K562 (cell line): ENCODE data around the gene NUP210. TPM values are rescaled to one million over a fixed set of nuclear protein-coding genes. Genes with fewer than 3 reads are reported as not detected.

Source experiments
- ATAC-seq: fragments of 200-7000 bp; cut with Tn5 transposase; 3 replicates; pipeline ENCODE4 v1.9.1; 2020; ENCODE audit warnings: moderate library complexity
- BruUV-seq: library from RNA; stranded (reverse); fragments of 400-500 nt; replicated peaks from 2 replicates; lab custom pipeline; 2021; lab: Mats Ljungman, UMichigan
- CTCF ChIA-PET: fragments of 300-600 bp; formaldehyde crosslinking; extraction: SDS; loops from one replicate; lab custom pipeline; 2021; ENCODE audit warnings: low intra/inter-chr PET ratio; lab: Yijun Ruan, JAX
- POLR2A ChIA-PET: fragments of 300-600, 350-650 bp; sonication (Branson Sonifier 250); formaldehyde crosslinking; extraction: SDS; loops from one replicate; lab custom pipeline; 2021; ENCODE audit warnings: antibody characterized with exemption, inconsistent platforms; lab: Yijun Ruan, JAX
- DNase-seq, 4 experiments: peaks; one replicate each; pipeline versions ENCODE4 v3.0.0 to v3.0.0-alpha.2; 2011 to 2018; ENCODE audit warnings: low spot score in 3 of 4, mixed read lengths in 3 of 4; ENCODE audit errors: extremely low read depth in 1 of 4
- FAIRE-seq: peaks from 2 replicates; lab custom pipeline; 2011; peaks lifted over from hg19 to GRCh38; lab: Jason Lieb, UNC
- H2AFZ ChIP-seq: 2 replicates; pipeline ENCODE4 v1.6.0; 2011; ENCODE audit warnings: low read depth, low read length, control low read depth, inconsistent platforms
- H3K27ac ChIP-seq: fragments of 200-600 bp; 3 replicates; pipeline ENCODE4 v1.8.0; 2011; ENCODE audit warnings: low read depth, mild to moderate bottlenecking, control low read depth, inconsistent platforms, low read length, moderate library complexity, mixed read lengths; ENCODE audit errors: extremely low read depth
- H3K27me3 ChIP-seq, 2 experiments: fragments of 300-600 bp in 1 of 2; 2 replicates in 1 of 2; 3 replicates in 1 of 2; pipeline versions ENCODE4 v1.6.0 to v1.8.0; 2011; ENCODE audit warnings: inconsistent platforms in 2 of 2, low read length in 2 of 2, mild to moderate bottlenecking in 1 of 2, mixed read lengths in 1 of 2, moderate library complexity in 1 of 2; ENCODE audit not compliant: control insufficient read depth in 2 of 2, insufficient read depth in 2 of 2
- H3K36me3 ChIP-seq: fragments of 300-600 bp; 3 replicates; pipeline ENCODE4 v1.8.0; 2011; ENCODE audit warnings: mild to moderate bottlenecking, low read length, inconsistent platforms; ENCODE audit not compliant: control insufficient read depth, insufficient read depth
- H3K4me1 ChIP-seq, 2 experiments: fragments of 200-600 bp in 1 of 2; replicated peaks in 1 of 2; 2 replicates in 1 of 2; 3 replicates in 1 of 2; pipeline versions ENCODE4 v1.5.1 to v1.8.0; 2011; ENCODE audit warnings: inconsistent platforms in 2 of 2, low read length in 2 of 2, mild to moderate bottlenecking in 1 of 2, mixed read lengths in 1 of 2, moderate library complexity in 1 of 2; ENCODE audit not compliant: control insufficient read depth in 2 of 2, insufficient read depth in 2 of 2
- H3K4me2 ChIP-seq: 2 replicates; pipeline ENCODE4 v1.6.1; 2011; ENCODE audit warnings: low read length, control low read depth, inconsistent platforms, mixed read lengths; ENCODE audit not compliant: insufficient read depth
- H3K4me3 ChIP-seq: fragments of 200-600 bp; sonication (generic), shearing (Covaris generic); 2 replicates; pipeline ENCODE4 v1.5.1; 2016; ENCODE audit warnings: control low read depth, inconsistent platforms
- H3K79me2 ChIP-seq: fragments of 200-600 bp; 3 replicates; pipeline ENCODE4 v1.8.0; 2011; ENCODE audit warnings: low read length, inconsistent platforms; ENCODE audit not compliant: control insufficient read depth, insufficient read depth
- H3K9ac ChIP-seq, 2 experiments: 2 replicates each; pipeline versions ENCODE4 v1.6.0 to v1.6.1; 2011; ENCODE audit warnings: low read depth in 2 of 2, low read length in 2 of 2, control low read depth in 1 of 2, inconsistent platforms in 1 of 2, mild to moderate bottlenecking in 1 of 2, mixed read lengths in 1 of 2; ENCODE audit not compliant: insufficient read depth in 1 of 2
- H3K9me1 ChIP-seq: one replicate; pipeline ENCODE4 v1.6.0; 2011; ENCODE audit warnings: inconsistent platforms, mild to moderate bottlenecking, low read length, moderate library complexity; ENCODE audit not compliant: control insufficient read depth, insufficient read depth
- H3K9me3 ChIP-seq: replicated peaks from 2 replicates; pipeline ENCODE4 v1.5.1; 2011; ENCODE audit warnings: low read depth, low read length, inconsistent platforms; ENCODE audit not compliant: control insufficient read depth, insufficient read depth
- H4K20me1 ChIP-seq: replicated peaks from 2 replicates; pipeline ENCODE4 v1.6.1; 2011; ENCODE audit warnings: low read length, inconsistent platforms, mixed read lengths; ENCODE audit not compliant: control insufficient read depth, insufficient read depth
- DLX4 ChIP-seq: fragments of 250-450 bp; sonication (Bioruptor Pico); IDR thresholded peaks from 2 replicates; pipeline ENCODE4 v1.6.1; 2021; ENCODE audit warnings: mild to moderate bottlenecking
- E2F3 ChIP-seq: fragments of 250-450 bp; sonication (Bioruptor Pico); IDR thresholded peaks from 2 replicates; pipeline ENCODE4 v1.4.0; 2020; ENCODE audit warnings: mild to moderate bottlenecking
- HNRNPK ChIP-seq: fragments of 200-400 bp; formaldehyde crosslinking; IDR thresholded peaks from one replicate; pipeline ENCODE4 v1.6.1; 2018; ENCODE audit warnings: mild to moderate bottlenecking, low read depth, low read length; ENCODE audit not compliant: poor library complexity, severe bottlenecking
- KDM2B ChIP-seq: fragments of 250-450 bp; sonication (Bioruptor Pico); IDR thresholded peaks from 2 replicates; pipeline ENCODE4 v1.8.0; 2021; ENCODE audit warnings: mild to moderate bottlenecking, moderate library complexity
- PHB ChIP-seq: fragments of 250-450 bp; sonication (Bioruptor Pico); IDR thresholded peaks from 2 replicates; pipeline ENCODE4 v1.5.0; 2021
- PRPF4 ChIP-seq: fragments of 200-400 bp; formaldehyde crosslinking; IDR thresholded peaks from one replicate; pipeline ENCODE4 v1.6.1; 2017; ENCODE audit warnings: low read length, low read depth, mild to moderate bottlenecking; ENCODE audit not compliant: insufficient read depth, poor library complexity, severe bottlenecking
- PURB ChIP-seq: sonication (generic); formaldehyde crosslinking; IDR thresholded peaks from 2 replicates; pipeline ENCODE4 v1.9.0; 2021; ENCODE audit warnings: low read depth, mild to moderate bottlenecking, missing genetic modification reagents
- RERE ChIP-seq: sonication (generic); formaldehyde crosslinking; IDR thresholded peaks from 2 replicates; pipeline ENCODE4 v1.8.0; 2023; ENCODE audit warnings: missing genetic modification reagents, mild to moderate bottlenecking, borderline replicate concordance
- SNRNP70 ChIP-seq: fragments of 200-400 bp; formaldehyde crosslinking; optimal IDR thresholded peaks from 2 replicates; pipeline ENCODE3; 2017; ENCODE audit warnings: low read depth, low read length
- TSHZ1 ChIP-seq: fragments of 250-450 bp; sonication (Bioruptor Pico); IDR thresholded peaks from 2 replicates; pipeline ENCODE4 v1.4.0; 2020; ENCODE audit warnings: mild to moderate bottlenecking, moderate library complexity
- ZNF282 ChIP-seq: sonication (generic); formaldehyde crosslinking; IDR thresholded peaks from 2 replicates; pipeline ENCODE4 v1.8.1; 2023; ENCODE audit warnings: missing genetic modification reagents
- ZNF766 ChIP-seq: fragments of 200-800 bp; sonication (Bioruptor generic); conservative IDR thresholded peaks from 2 replicates; pipeline ENCODE4 v1.6.1; 2016; ENCODE audit warnings: missing genetic modification characterization, missing compliant biosample characterization
- WGBS: fragments of 100-300 bp; shearing (Covaris generic); methylation state at CpG from one replicate; pipeline ENCODE4 v1.1.6; 2016; ENCODE audit warnings: low coverage, mixed read lengths; ENCODE audit not compliant: insufficient coverage; ENCODE audit errors: missing lambda C conversion rate; 5-methylcytosine and 5-hydroxymethylcytosine counted together
- in situ Hi-C: fragments of 300-500 bp; cut with MboI; formaldehyde crosslinking; loops from 4 replicates; pipeline ENCODE4 v1.15.0; 2018; ENCODE audit warnings: inconsistent platforms, mixed read lengths
- intact Hi-C: fragments of 100-400 bp; cut with micrococcal nuclease; formaldehyde crosslinking; loops from 2 replicates; pipeline ENCODE4 v1.14.2; 2022
- polyA plus RNA-seq, 8 experiments: library from polyadenylated mRNA; depleted of rRNA in 4 of 8; stranded (reverse) in 5 of 8; unstranded in 3 of 8; fragments of >200 nt; fragmentation: Nextera tagmentation in 2 of 8; fragmentation: Illumina TruSeq in 1 of 8; extraction: Ambion mirVana in 2 of 8; extraction: Trizol in 1 of 8; gene quantifications; 2 replicates each; pipeline versions ENCODE4 v1.2.1 to v1.2.3, GENCODE V29; 2011 to 2014; ENCODE audit warnings: inconsistent platforms in 1 of 8, missing spikeins in 1 of 8
- total RNA-seq, 7 experiments: library from RNA; depleted of rRNA in 6 of 7; stranded (reverse); fragments of >200 nt in 6 of 7; fragmentation: Illumina TruSeq in 2 of 7; extraction: Trizol in 2 of 7; gene quantifications; 2 replicates each; pipeline versions ENCODE4 v1.2.1 to v1.2.3, GENCODE V29; 2011 to 2021; ENCODE audit warnings: low replicate concordance in 1 of 7

NUP210 gene
- total and polyA plus RNA-seq, 9 of the 15 experiments (the other 6 are each of a cell fraction or from before 2014, with no cell fraction given): 1.2 to 138 (median 44.0) TPM

- in situ Hi-C loops: no loop called here
- no peaks in the 10 kb centered on the region for H3K9me3 ChIP-seq
- ATAC-seq: no peak
- CTCF ChIA-PET: no interaction called here
- H3K4me3 ChIP-seq: no peak overlapping the region
- H3K27me3 ChIP-seq: no peaks in the 10 kb centered on the region
- peaks cover 8% of the 10 kb centered on the region for H3K9me1 ChIP-seq
- intact Hi-C loops: no loop called here
- H3K27ac ChIP-seq: no peak overlapping the region
- no TSS peak for BruUV-seq
- DNase-seq: no peak
- FAIRE-seq: no peak
- 90% methylated on average over 13 of the region's 13 CpGs for WGBS
- POLR2A ChIA-PET: interaction anchor here (0.6 to 1.0 kb wide), 3 partner anchors 9 to 468 kb away, joined by 3 to 4 read pairs (median 3); no protein-coding TSS in a partner anchor
- peaks cover 98% of the 10 kb centered on the region for H3K36me3 ChIP-seq
- 0 out of 3 replicates have a peak, but pooled peaks cover 5% of the 10 kb centered on the region for H3K79me2 ChIP-seq
- no peaks in the 10 kb centered on the region for H4K20me1 ChIP-seq
- no peak overlapping the region for H2AFZ ChIP-seq
- peaks cover 18 to 22% of the 10 kb centered on the region in 2 experiments for H3K4me1 ChIP-seq
- peak overlapping the region in 1 of 2 experiments; percentile 54; a peak in 1 of 4 replicates for H3K9ac ChIP-seq
- no peak overlapping the region for H3K4me2 ChIP-seq
- TF ChIP-seq PHB (CRISPR knock-in tag): no peak
- TF ChIP-seq KDM2B (CRISPR knock-in tag): no peak
- TF ChIP-seq RERE (CRISPR knock-in tag): no peak
- no peak for TF ChIP-seq TSHZ1 (CRISPR knock-in tag)
- no peak for TF ChIP-seq E2F3 (CRISPR knock-in tag)
- TF ChIP-seq ZNF766 (CRISPR knock-in tag): no peak
- no peak for TF ChIP-seq HNRNPK
- TF ChIP-seq PURB (CRISPR knock-in tag): no peak
- TF ChIP-seq ZNF282 (CRISPR knock-in tag): no peak
- TF ChIP-seq DLX4 (CRISPR knock-in tag): no peak
- no peak for TF ChIP-seq SNRNP70
- TF ChIP-seq PRPF4: no peak
These were observed 71.3 kb downstream of the NUP210 start for GRCh38 chr3:13348661-13349396.
